OCI-LY1 (cell line): Measurements from ENCODE around the gene HAL.

Source experiments
- CTCF ChIP-seq: fragments of 200-600 bp; sonication (generic), shearing (Covaris generic); IDR thresholded peaks from 2 replicates; pipeline ENCODE4 v1.5.1; 2017; ENCODE audit warnings: mild to moderate bottlenecking, antibody characterized with exemption, low read length, moderate library complexity, mixed read lengths
- EZH2 ChIP-seq: fragments of 200-600 bp; sonication (generic), shearing (Covaris generic); IDR thresholded peaks from 2 replicates; pipeline ENCODE4 v1.8.0; 2017; ENCODE audit warnings: borderline replicate concordance, mixed run types, mild to moderate bottlenecking, antibody characterized with exemption, low read length, moderate library complexity, mixed read lengths

- TF ChIP-seq CTCF (no peak), EZH2 (no peak)
Observed at GRCh38 chr12:95951515-95951914, 44.6 kb downstream of the HAL start.
